HepG2 (cell line): ENCODE data around the gene NAT14. TPM values are rescaled to one million over a fixed set of nuclear protein-coding genes. Genes with fewer than 3 reads are reported as not detected.

ENCODE experiments used
- ARID2 ChIP-seq: sonication (generic); formaldehyde crosslinking; IDR thresholded peaks from 2 replicates; pipeline ENCODE4 v1.8.1; 2022; ENCODE audit warnings: mild to moderate bottlenecking, missing genetic modification reagents, borderline replicate concordance
- HDAC1 ChIP-seq: sonication (generic); formaldehyde crosslinking; IDR thresholded peaks from 2 replicates; pipeline ENCODE4 v1.5.1; 2020; ENCODE audit warnings: mild to moderate bottlenecking, missing genetic modification reagents
- HOXA7 ChIP-seq: sonication (generic); formaldehyde crosslinking; IDR thresholded peaks from 2 replicates; pipeline ENCODE4 v1.8.1; 2022; ENCODE audit warnings: mild to moderate bottlenecking, missing genetic modification reagents, moderate library complexity
- MYC ChIP-seq: sonication (generic); formaldehyde crosslinking; IDR thresholded peaks from 2 replicates; pipeline ENCODE4 v1.9.0; 2021; ENCODE audit warnings: missing genetic modification reagents, borderline replicate concordance
- NFATC3 ChIP-seq: sonication (generic); formaldehyde crosslinking; IDR thresholded peaks from 2 replicates; pipeline ENCODE4 v1.5.1; 2020; ENCODE audit warnings: mild to moderate bottlenecking, missing genetic modification reagents
- NFKB2 ChIP-seq: sonication (generic); formaldehyde crosslinking; IDR thresholded peaks from 2 replicates; pipeline ENCODE4 v1.4.0; 2020; ENCODE audit warnings: missing genetic modification reagents, borderline replicate concordance
- NFYB ChIP-seq: sonication (generic); formaldehyde crosslinking; IDR thresholded peaks from 2 replicates; pipeline ENCODE4 v1.4.0; 2020; ENCODE audit warnings: missing genetic modification reagents
- NR3C1 ChIP-seq: sonication (generic); formaldehyde crosslinking; IDR thresholded peaks from 2 replicates; pipeline ENCODE4 v1.4.0; 2020; ENCODE audit warnings: missing genetic modification reagents
- PATZ1 ChIP-seq: sonication (generic); formaldehyde crosslinking; IDR thresholded peaks from 2 replicates; pipeline ENCODE4 v1.4.0; 2020; ENCODE audit warnings: missing genetic modification reagents
- TOPORS ChIP-seq: sonication (generic); formaldehyde crosslinking; IDR thresholded peaks from 2 replicates; pipeline ENCODE4 v1.8.0; 2023; ENCODE audit warnings: mild to moderate bottlenecking, missing genetic modification reagents
- ZBTB43 ChIP-seq: sonication (generic); formaldehyde crosslinking; conservative IDR thresholded peaks from 2 replicates; pipeline ENCODE4 v1.4.0; 2020; ENCODE audit warnings: missing genetic modification reagents
- ZNF225 ChIP-seq: sonication (generic); formaldehyde crosslinking; IDR thresholded peaks from 2 replicates; pipeline ENCODE4 v1.4.0; 2020; ENCODE audit warnings: mild to moderate bottlenecking, missing genetic modification reagents
- ZNF230 ChIP-seq: sonication (generic); formaldehyde crosslinking; IDR thresholded peaks from 2 replicates; pipeline ENCODE4 v1.4.0; 2020; ENCODE audit warnings: mild to moderate bottlenecking, missing genetic modification reagents
- ZNF235 ChIP-seq: sonication (generic); formaldehyde crosslinking; IDR thresholded peaks from 2 replicates; pipeline ENCODE4 v1.8.1; 2023; ENCODE audit warnings: mild to moderate bottlenecking, missing genetic modification reagents, borderline replicate concordance
- ZNF3 ChIP-seq: IDR thresholded peaks from 2 replicates; pipeline ENCODE4 v1.7.0; 2017; ENCODE audit warnings: inconsistent platforms
- ZNF431 ChIP-seq: sonication (generic); formaldehyde crosslinking; IDR thresholded peaks from 2 replicates; pipeline ENCODE4 v1.9.0; 2022; ENCODE audit warnings: missing genetic modification reagents, low read depth, mild to moderate bottlenecking, borderline replicate concordance
- ZNF766 ChIP-seq: sonication (generic); formaldehyde crosslinking; IDR thresholded peaks from 2 replicates; pipeline ENCODE4 v1.5.0; 2020; ENCODE audit warnings: missing genetic modification reagents, borderline replicate concordance
- ZNF772 ChIP-seq: sonication (generic); formaldehyde crosslinking; IDR thresholded peaks from 2 replicates; pipeline ENCODE4 v1.5.0; 2020; ENCODE audit warnings: mild to moderate bottlenecking, missing genetic modification reagents
- ZNF773 ChIP-seq: sonication (generic); formaldehyde crosslinking; IDR thresholded peaks from 2 replicates; pipeline ENCODE4 v1.4.0; 2020; ENCODE audit warnings: missing genetic modification reagents, borderline replicate concordance
- ZNF816 ChIP-seq: sonication (generic); formaldehyde crosslinking; IDR thresholded peaks from 2 replicates; pipeline ENCODE4 v1.8.0; 2022; ENCODE audit warnings: missing genetic modification reagents, mild to moderate bottlenecking, borderline replicate concordance
- ZSCAN22 ChIP-seq: sonication (generic); formaldehyde crosslinking; IDR thresholded peaks from 2 replicates; pipeline ENCODE4 v1.4.0; 2020; ENCODE audit warnings: mild to moderate bottlenecking, missing genetic modification reagents
- ZXDC ChIP-seq: sonication (generic); formaldehyde crosslinking; IDR thresholded peaks from 2 replicates; pipeline ENCODE4 v1.5.0; 2020; ENCODE audit warnings: mild to moderate bottlenecking, missing genetic modification reagents
- polyA plus RNA-seq, 8 experiments: library from polyadenylated mRNA; depleted of rRNA in 3 of 8; stranded (reverse) in 7 of 8; unstranded in 1 of 8; fragments of >200 nt; fragmentation: Illumina TruSeq in 4 of 8; extraction: Trizol in 4 of 8; gene quantifications; 2 replicates each; pipeline versions ENCODE4 v1.2.1 to v1.2.3, GENCODE V29; 2011 to 2016; ENCODE audit warnings: low read depth in 4 of 8, missing spikeins in 1 of 8, mixed read lengths in 1 of 8; ENCODE audit not compliant: insufficient read depth in 1 of 8
- total RNA-seq, 5 experiments: library from RNA; depleted of rRNA; stranded (reverse); fragments of >200 nt; fragmentation: Illumina TruSeq; extraction: Trizol; gene quantifications; 2 replicates each; pipeline ENCODE4 v1.2.3, GENCODE V29; 2016; ENCODE audit warnings: low read depth in 1 of 5

NAT14 gene
- total and polyA plus RNA-seq, 2 of the 13 experiments (the other 11 are each of a cell fraction or from before 2014, with no cell fraction given): 20.7 to 22.3 TPM

- TF ChIP-seq ZNF230 (CRISPR knock-in tag): no peak
- TF ChIP-seq NR3C1: no peak
- TF ChIP-seq NFKB2 (CRISPR knock-in tag): no peak
- TF ChIP-seq ARID2: no peak
- TF ChIP-seq MYC (CRISPR knock-in tag): no peak
- peak; percentile 59; the same call in 1 of the 2 replicates for TF ChIP-seq ZNF766
- TF ChIP-seq ZNF773 (CRISPR knock-in tag): no peak
- TF ChIP-seq ZNF3 (CRISPR knock-in tag): no peak
- 0 out of 2 replicates have a peak, but pooled peaks have one; percentile 35 for TF ChIP-seq NFATC3
- TF ChIP-seq ZNF431: no peak
- TF ChIP-seq ZNF772 (CRISPR knock-in tag): no peak
- no peak for TF ChIP-seq ZBTB43 (CRISPR knock-in tag)
- TF ChIP-seq HOXA7 (CRISPR knock-in tag): no peak
- no peak for TF ChIP-seq ZNF235 (CRISPR knock-in tag)
- no peak for TF ChIP-seq TOPORS
- 0 out of 2 replicates have a peak, but pooled peaks have one; percentile 12 for TF ChIP-seq NFYB
- TF ChIP-seq HDAC1 (CRISPR knock-in tag): no peak
- TF ChIP-seq ZNF816 (CRISPR knock-in tag): no peak
- TF ChIP-seq ZXDC (CRISPR knock-in tag): no peak
- no peak for TF ChIP-seq ZNF225 (CRISPR knock-in tag)
- TF ChIP-seq ZSCAN22 (CRISPR knock-in tag): no peak
- 0 out of 2 replicates have a peak, but pooled peaks have one; percentile 27 for TF ChIP-seq PATZ1 (CRISPR knock-in tag)
These were observed 2.3 kb downstream of the NAT14 start (continued) for GRCh38 chr19:55486971-55487923.
